ENCODE results near the gene FGD5.

Gene FGD5

DNA sequence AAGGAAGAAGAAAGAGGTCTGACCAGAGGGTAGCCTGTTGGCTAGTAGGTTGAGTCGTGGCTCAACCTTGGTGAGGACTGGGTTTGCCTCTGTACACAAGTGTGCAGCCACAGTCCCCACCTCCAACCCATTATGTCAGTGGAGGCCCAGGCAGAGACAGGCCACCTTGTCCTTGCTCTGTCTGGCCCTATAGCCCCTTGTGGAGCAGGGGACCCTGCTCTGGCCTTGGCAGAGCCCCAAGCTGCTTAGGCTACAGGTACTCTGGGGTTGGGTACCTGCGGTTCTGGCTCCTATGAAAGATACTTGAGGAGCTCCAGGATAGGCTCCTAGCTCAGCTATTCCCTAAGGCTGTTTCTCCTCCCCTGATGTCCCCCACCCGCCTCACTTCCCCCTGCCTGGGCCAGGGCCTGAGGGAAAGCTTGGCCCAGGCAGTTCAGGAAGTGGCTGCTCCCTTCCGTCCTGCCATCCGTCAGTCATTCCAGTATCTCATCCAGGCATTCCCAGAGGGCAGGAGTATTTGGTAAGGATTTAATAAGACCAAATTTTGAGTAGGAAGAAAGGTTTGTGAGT, 44.0 kb downstream of the FGD5 start:
- no peaks in the 10 kb centered on the region for H3K36me3 ChIP-seq (replicated peaks)
- DNase-seq (ENCODE audit: low spot score in 2 of 2), result no peak
- H3K4me1 ChIP-seq, result no peaks in the 10 kb centered on the region
- 0 out of 2 replicates have a peak, but pooled peaks cover 6% of the 10 kb centered on the region for H3K27me3 ChIP-seq (ENCODE audit: low read depth)
- in situ Hi-C loops (cut with MboI; ENCODE audit: low sequenced_read_pairs), result no loop called here
- no peaks in the 10 kb centered on the region for H3K9me3 ChIP-seq
- no peak overlapping the region for H3K4me3 ChIP-seq

DNA sequence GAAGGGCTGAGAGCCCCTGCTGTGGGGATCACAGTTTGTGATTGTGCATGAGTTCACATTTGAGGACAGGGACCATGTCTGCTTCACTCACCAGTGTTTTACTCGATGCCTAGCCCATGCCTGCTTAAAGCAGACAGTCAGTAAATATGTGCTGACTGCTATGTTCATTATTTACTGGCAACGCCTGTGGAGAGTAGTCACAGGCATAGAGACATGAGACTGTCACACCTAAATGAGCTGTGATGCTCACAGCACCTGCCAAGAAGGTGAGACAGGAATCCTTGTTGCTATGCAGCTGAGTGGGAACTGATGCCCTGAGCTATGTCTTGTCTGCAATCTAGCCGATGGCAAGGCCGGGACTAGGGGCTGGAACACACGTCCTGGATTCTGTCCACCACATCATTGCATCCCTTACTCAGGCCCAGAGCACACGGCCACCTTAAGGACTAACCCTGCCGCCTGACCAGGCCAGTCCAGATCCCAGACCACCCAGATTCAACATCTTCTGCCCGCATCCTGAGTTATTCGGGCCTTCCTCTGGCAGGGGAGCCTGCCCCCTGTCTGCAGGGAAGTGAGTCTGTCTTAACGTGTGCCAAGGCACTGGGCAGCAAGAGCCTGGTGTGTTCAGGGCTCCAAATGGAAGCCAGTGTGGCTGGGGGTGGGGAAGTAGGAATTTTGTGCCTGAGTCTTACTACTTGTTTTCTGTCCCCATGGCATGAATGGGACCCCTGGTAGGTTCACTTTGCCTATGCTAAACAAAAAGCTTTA, 44.8 kb downstream of the FGD5 start:
- in situ Hi-C loops (cut with MboI; ENCODE audit: low sequenced_read_pairs), result no loop called here
- Histone ChIP-seq H3K9me3 (no peaks in the 10 kb centered on the region), H3K27me3 (ENCODE audit: low read depth) (0 out of 2 replicates have a peak, but pooled peaks cover 6% of the 10 kb centered on the region), H3K4me1 (no peaks in the 10 kb centered on the region), H3K4me3 (no peak overlapping the region), H3K36me3 (replicated peaks) (no peaks in the 10 kb centered on the region)
- no peak for DNase-seq (ENCODE audit: low spot score in 2 of 2)

DNA sequence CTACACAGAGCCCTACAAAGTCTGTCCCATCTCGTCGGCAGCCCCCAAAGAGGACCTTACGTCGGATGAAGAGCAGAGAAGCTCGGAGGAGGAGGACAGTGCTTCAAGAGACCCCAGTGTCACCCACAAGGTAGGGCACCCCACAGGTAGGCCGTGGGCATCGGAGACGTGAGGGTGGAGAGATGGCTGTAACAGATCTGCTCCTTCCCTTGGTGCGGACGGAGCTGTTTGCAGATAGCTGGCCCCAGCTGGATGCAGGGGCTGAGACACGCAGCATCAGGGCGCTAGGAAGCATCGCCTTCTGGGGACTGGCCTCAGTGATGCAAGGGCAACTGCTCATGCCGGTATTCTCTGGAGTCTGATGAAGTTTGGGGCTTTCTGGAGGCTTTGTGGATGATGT, 45.4 kb downstream of the FGD5 start:
- Histone ChIP-seq H3K27me3 (ENCODE audit: low read depth) (0 out of 2 replicates have a peak, but pooled peaks cover 6% of the 10 kb centered on the region), H3K4me3 (no peak overlapping the region), H3K9me3 (no peaks in the 10 kb centered on the region), H3K36me3 (replicated peaks) (no peaks in the 10 kb centered on the region), H3K4me1 (no peaks in the 10 kb centered on the region)
- in situ Hi-C loops (cut with MboI; ENCODE audit: low sequenced_read_pairs), result no loop called here
- no peak for DNase-seq (ENCODE audit: low spot score in 2 of 2)

DNA sequence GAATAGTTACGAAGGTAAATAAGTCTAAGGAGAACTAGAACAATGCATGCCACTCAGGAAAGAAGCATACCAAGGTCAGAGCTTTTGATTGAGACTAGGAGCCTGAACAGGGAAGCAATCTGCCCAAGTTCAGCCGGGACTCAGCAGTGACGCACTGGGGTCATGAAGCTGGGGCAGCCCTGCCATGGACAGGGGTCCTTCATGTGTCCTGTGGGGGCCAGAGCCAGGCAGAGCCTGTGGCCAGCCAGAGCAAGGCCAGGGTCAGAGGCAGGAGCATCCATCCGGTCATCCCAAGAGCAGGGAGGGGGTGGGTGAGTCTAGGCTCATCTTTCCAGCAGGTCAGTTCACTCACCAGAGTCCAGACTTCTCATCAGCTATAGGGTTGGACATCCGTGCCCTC, 47.9 kb downstream of the FGD5 start:
- in situ Hi-C loops (cut with MboI; ENCODE audit: low sequenced_read_pairs), result no loop called here
- Histone ChIP-seq H3K9me3 (no peaks in the 10 kb centered on the region), H3K36me3 (replicated peaks) (no peaks in the 10 kb centered on the region), H3K4me3 (no peak overlapping the region), H3K27me3 (ENCODE audit: low read depth) (no peaks in the 10 kb centered on the region), H3K4me1 (no peaks in the 10 kb centered on the region)
- DNase-seq (ENCODE audit: low spot score in 2 of 2), result no peak

GRCh38 chr3:14867936-14868570, 49.3 kb downstream of the FGD5 start:
- Histone ChIP-seq H3K4me3 (no peak overlapping the region), H3K36me3 (replicated peaks) (no peaks in the 10 kb centered on the region), H3K9me3 (no peaks in the 10 kb centered on the region), H3K4me1 (no peaks in the 10 kb centered on the region), H3K27me3 (ENCODE audit: low read depth) (no peaks in the 10 kb centered on the region)
- in situ Hi-C loops (cut with MboI; ENCODE audit: low sequenced_read_pairs), result no loop called here
- DNase-seq (ENCODE audit: low spot score in 2 of 2), result peak in 1 of 2 experiments; percentile 12

GRCh38 chr3:14869917-14870782, 51.4 kb downstream of the FGD5 start:
- DNase-seq (ENCODE audit: low spot score in 2 of 2), result no peak
- H3K9me3 ChIP-seq, result no peaks in the 10 kb centered on the region
- no peaks in the 10 kb centered on the region for H3K27me3 ChIP-seq (ENCODE audit: low read depth)
- H3K4me3 ChIP-seq, result no peak overlapping the region
- no peaks in the 10 kb centered on the region for H3K4me1 ChIP-seq
- in situ Hi-C loops (cut with MboI; ENCODE audit: low sequenced_read_pairs), result no loop called here
- no peaks in the 10 kb centered on the region for H3K36me3 ChIP-seq (replicated peaks)

DNA sequence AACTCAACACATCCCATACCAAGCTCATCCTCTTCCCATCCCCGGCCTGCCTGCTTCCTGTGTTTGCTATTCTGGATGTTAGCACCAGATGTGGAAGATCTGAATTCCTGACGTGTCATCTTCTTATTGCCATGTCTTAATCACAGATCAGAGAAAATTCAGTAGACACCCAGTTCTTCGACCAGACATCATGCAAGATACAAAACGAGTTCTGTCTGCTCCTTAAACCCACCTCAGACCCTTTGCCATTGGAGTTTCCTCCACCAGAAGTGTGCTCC, 52.0 kb downstream of the FGD5 start:
- H3K4me3 ChIP-seq, result no peak overlapping the region
- in situ Hi-C loops (cut with MboI; ENCODE audit: low sequenced_read_pairs), result no loop called here
- H3K36me3 ChIP-seq (replicated peaks), result no peaks in the 10 kb centered on the region
- H3K9me3 ChIP-seq, result no peaks in the 10 kb centered on the region
- H3K4me1 ChIP-seq, result no peaks in the 10 kb centered on the region
- no peaks in the 10 kb centered on the region for H3K27me3 ChIP-seq (ENCODE audit: low read depth)
- no peak for DNase-seq (ENCODE audit: low spot score in 2 of 2)

GRCh38 chr3:14871456-14872200, 52.9 kb downstream of the FGD5 start:
- H3K9me3 ChIP-seq, result no peaks in the 10 kb centered on the region
- no peaks in the 10 kb centered on the region for H3K4me1 ChIP-seq
- in situ Hi-C loops (cut with MboI; ENCODE audit: low sequenced_read_pairs), result no loop called here
- no peaks in the 10 kb centered on the region for H3K27me3 ChIP-seq (ENCODE audit: low read depth)
- no peaks in the 10 kb centered on the region for H3K36me3 ChIP-seq (replicated peaks)
- no peak overlapping the region for H3K4me3 ChIP-seq
- DNase-seq (ENCODE audit: low spot score in 2 of 2), result no peak

DNA sequence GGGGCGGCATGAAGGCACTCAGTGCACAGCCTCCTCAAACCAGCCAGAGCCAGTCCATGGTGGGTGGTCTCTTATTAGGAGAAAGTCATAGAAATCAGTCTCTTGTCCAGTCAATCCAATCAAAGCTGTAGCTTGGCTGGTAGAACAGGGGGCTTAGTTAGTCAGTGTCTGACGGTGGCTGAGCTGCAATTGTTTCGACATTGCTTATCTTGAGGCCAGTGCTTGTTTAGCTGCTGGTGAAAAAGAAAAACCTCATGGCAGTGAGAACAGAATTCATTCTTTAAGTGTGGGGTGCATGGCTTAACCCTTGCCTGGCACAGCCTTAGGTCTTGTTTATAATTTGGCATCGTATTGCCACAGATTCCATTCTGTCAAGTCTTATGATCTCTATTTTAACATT, 53.9 kb downstream of the FGD5 start:
- no peak for DNase-seq (ENCODE audit: low spot score in 2 of 2)
- Histone ChIP-seq H3K4me1 (no peaks in the 10 kb centered on the region), H3K9me3 (no peaks in the 10 kb centered on the region), H3K27me3 (ENCODE audit: low read depth) (no peaks in the 10 kb centered on the region), H3K4me3 (no peak overlapping the region), H3K36me3 (replicated peaks) (no peaks in the 10 kb centered on the region)
- in situ Hi-C loops (cut with MboI; ENCODE audit: low sequenced_read_pairs), result no loop called here

GRCh38 chr3:14874784-14875183, 56.0 kb downstream of the FGD5 start:
- no peak for DNase-seq (ENCODE audit: low spot score in 2 of 2)
- Histone ChIP-seq H3K4me1 (no peaks in the 10 kb centered on the region), H3K9me3 (no peaks in the 10 kb centered on the region), H3K27me3 (ENCODE audit: low read depth) (no peaks in the 10 kb centered on the region), H3K36me3 (replicated peaks) (no peaks in the 10 kb centered on the region), H3K4me3 (no peak overlapping the region)
- in situ Hi-C loops (cut with MboI; ENCODE audit: low sequenced_read_pairs), result no loop called here

DNA sequence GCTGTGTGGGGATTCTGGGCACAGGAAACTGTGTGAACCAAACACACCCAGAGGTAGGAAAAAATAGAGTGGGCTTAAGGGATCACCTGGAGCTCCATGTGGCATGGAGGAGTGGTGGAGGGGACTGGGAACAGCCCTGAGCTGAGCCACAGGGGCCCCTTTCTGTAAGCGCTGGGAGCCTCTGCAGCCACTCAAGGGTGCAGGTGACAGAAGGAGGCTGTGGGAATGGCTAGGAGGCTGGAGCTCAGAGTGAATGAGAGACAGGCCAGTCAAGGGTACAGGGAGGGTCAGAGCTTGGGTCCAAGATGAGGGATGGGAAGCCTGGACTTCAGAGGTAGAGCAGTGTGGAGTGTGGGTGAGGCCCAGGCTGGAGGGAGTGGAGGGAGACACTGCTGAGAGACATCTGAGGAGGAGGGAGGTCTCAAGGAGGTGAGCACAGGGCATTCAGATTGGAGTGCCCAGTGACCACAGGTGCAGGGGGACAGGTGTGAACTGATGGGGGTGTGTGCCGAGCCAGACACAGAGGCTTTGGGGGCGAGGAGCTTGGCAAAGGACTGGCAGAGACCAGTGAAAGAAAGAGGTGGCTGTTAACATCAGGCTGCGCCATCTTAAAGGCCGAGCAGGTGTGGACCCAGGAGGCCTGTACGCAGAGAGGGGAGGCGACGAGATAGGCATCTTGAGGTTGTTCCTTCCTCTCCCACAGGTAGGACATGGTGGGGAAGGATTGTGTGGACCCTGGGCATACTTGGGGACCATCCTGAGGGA, 56.8 kb downstream of the FGD5 start:
- H3K4me1 ChIP-seq, result no peaks in the 10 kb centered on the region
- H3K9me3 ChIP-seq, result no peaks in the 10 kb centered on the region
- H3K36me3 ChIP-seq (replicated peaks), result no peaks in the 10 kb centered on the region
- H3K4me3 ChIP-seq, result no peak overlapping the region
- no peak for DNase-seq (ENCODE audit: low spot score in 2 of 2)
- no peaks in the 10 kb centered on the region for H3K27me3 ChIP-seq (ENCODE audit: low read depth)
- in situ Hi-C loops (cut with MboI; ENCODE audit: low sequenced_read_pairs), result no loop called here

DNA sequence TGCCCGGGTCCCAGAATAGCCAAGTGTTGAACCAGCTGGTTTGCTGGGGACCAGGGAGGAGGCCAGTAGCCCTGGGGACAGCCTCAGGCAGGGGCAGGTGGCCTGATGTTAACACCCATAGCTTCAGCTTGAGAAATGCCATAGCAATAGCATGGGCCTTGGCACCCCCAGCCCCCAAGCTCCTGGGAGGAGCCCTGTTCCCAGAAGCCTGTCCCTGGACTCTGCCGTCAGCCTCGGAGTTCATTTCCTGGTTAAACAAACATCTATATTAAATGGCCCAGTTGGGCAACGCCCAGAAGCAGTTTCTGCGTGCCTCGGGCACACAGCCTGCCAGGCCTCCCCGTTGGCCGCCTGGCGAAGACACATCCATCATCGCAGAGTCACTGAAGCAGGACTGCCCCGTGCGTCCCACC, 58.2 kb downstream of the FGD5 start:
- Histone ChIP-seq H3K36me3 (replicated peaks) (no peaks in the 10 kb centered on the region), H3K4me1 (no peaks in the 10 kb centered on the region), H3K9me3 (no peaks in the 10 kb centered on the region), H3K27me3 (ENCODE audit: low read depth) (no peaks in the 10 kb centered on the region), H3K4me3 (no peak overlapping the region)
- no peak for DNase-seq (ENCODE audit: low spot score in 2 of 2)
- in situ Hi-C loops (cut with MboI; ENCODE audit: low sequenced_read_pairs), result no loop called here

- H3K9me3 ChIP-seq, result no peaks in the 10 kb centered on the region
- no peak for DNase-seq (ENCODE audit: low spot score in 2 of 2)
- H3K27me3 ChIP-seq (ENCODE audit: low read depth), result no peaks in the 10 kb centered on the region
- H3K36me3 ChIP-seq (replicated peaks), result no peaks in the 10 kb centered on the region
- H3K4me1 ChIP-seq, result no peaks in the 10 kb centered on the region
- no peak overlapping the region for H3K4me3 ChIP-seq
- in situ Hi-C loops (cut with MboI; ENCODE audit: low sequenced_read_pairs), result no loop called here
Observed at GRCh38 chr3:14877469-14877868, 58.7 kb downstream of the FGD5 start.

All from HAP-1 (cell line).